MG63 (cell line): Measurements from ENCODE around the gene ZNF622. TPM values are rescaled to one million over a fixed set of nuclear protein-coding genes. Genes with fewer than 3 reads are reported as not detected.
"Not testable (repeated sequence)": the region's sequence is repeated elsewhere in the genome, so short reads cannot be mapped to it uniquely, and the experiment has no call there.

Experiments
- DNase-seq: peaks from one replicate; pipeline ENCODE4 v3.0.0-alpha.2; 2020
- H3K27me3 ChIP-seq: fragments of 250-450 bp; sonication (Bioruptor Pico); 2 replicates; pipeline ENCODE4 v1.5.1; 2020; ENCODE audit warnings: mild to moderate bottlenecking, moderate library complexity
- H3K36me3 ChIP-seq: fragments of 250-450 bp; sonication (Bioruptor Pico); 2 replicates; pipeline ENCODE4 v1.5.1; 2020; ENCODE audit warnings: mild to moderate bottlenecking, moderate library complexity
- H3K4me3 ChIP-seq: fragments of 250-450 bp; sonication (Bioruptor Pico); 2 replicates; pipeline ENCODE4 v1.5.1; 2020; ENCODE audit warnings: mild to moderate bottlenecking, moderate library complexity
- H3K9me3 ChIP-seq: fragments of 250-450 bp; sonication (Bioruptor Pico); 2 replicates; pipeline ENCODE4 v1.5.1; 2020; ENCODE audit warnings: mild to moderate bottlenecking, moderate library complexity
- total RNA-seq: library from RNA; depleted of rRNA; stranded (reverse); fragments of >200 nt; shearing (Covaris generic); gene quantifications from 2 replicates; pipeline ENCODE4 v1.2.3, GENCODE V29; 2014; ENCODE audit warnings: low replicate concordance

ZNF622 gene
- total RNA-seq, 1 experiment from 2014 or later = 89.1 TPM

GRCh38 chr5:16456103-16456832, 9.3 kb downstream of the ZNF622 start:
- Histone ChIP-seq H3K9me3 (no peaks in the 10 kb centered on the region), H3K27me3 (no peaks in the 10 kb centered on the region), H3K4me3 (no peak overlapping the region), H3K36me3 (peaks cover 94% of the 10 kb centered on the region)
- DNase-seq = peak; percentile 33

GRCh38 chr5:16455668-16456067, 9.9 kb downstream of the ZNF622 start:
- no peak for DNase-seq
- no peaks in the 10 kb centered on the region for H3K27me3 ChIP-seq
- no peaks in the 10 kb centered on the region for H3K9me3 ChIP-seq
- no peak overlapping the region for H3K4me3 ChIP-seq
- H3K36me3 ChIP-seq = peaks cover 94% of the 10 kb centered on the region

GRCh38 chr5:16454686-16455085, 10.9 kb downstream of the ZNF622 start:
- no peaks in the 10 kb centered on the region for H3K27me3 ChIP-seq
- H3K9me3 ChIP-seq = no peaks in the 10 kb centered on the region
- H3K4me3 ChIP-seq = no peak overlapping the region
- no peak for DNase-seq
- peaks cover 94% of the 10 kb centered on the region for H3K36me3 ChIP-seq

GRCh38 chr5:16453609-16454008, 12.0 kb downstream of the ZNF622 start:
- peaks cover 93% of the 10 kb centered on the region for H3K36me3 ChIP-seq
- no peaks in the 10 kb centered on the region for H3K9me3 ChIP-seq
- no peak overlapping the region for H3K4me3 ChIP-seq
- H3K27me3 ChIP-seq = no peaks in the 10 kb centered on the region
- no peak for DNase-seq

- H3K27me3 ChIP-seq = no peaks in the 10 kb centered on the region
- peaks cover 80% of the 10 kb centered on the region for H3K36me3 ChIP-seq
- H3K4me3 ChIP-seq = no peak overlapping the region
- H3K9me3 ChIP-seq = no peaks in the 10 kb centered on the region
- no peak for DNase-seq
Measured at GRCh38 chr5:16450163-16450562, 15.4 kb downstream of the ZNF622 start.

GRCh38 chr5:16446993-16447392, 18.6 kb downstream of the ZNF622 start:
- Histone ChIP-seq H3K36me3 (peaks cover 55% of the 10 kb centered on the region), H3K27me3 (no peaks in the 10 kb centered on the region), H3K4me3 (no peak overlapping the region), H3K9me3 (no peaks in the 10 kb centered on the region)
- DNase-seq = peak; percentile 17

- Histone ChIP-seq H3K27me3 (peaks cover 14% of the 10 kb centered on the region), H3K4me3 (no peak overlapping the region), H3K9me3 (no peaks in the 10 kb centered on the region)
Measured at GRCh38 chr5:16437977-16438376, 27.6 kb downstream of the ZNF622 start.

GRCh38 chr5:16436065-16436682, 29.4 kb downstream of the ZNF622 start:
- H3K36me3 ChIP-seq, H3K4me3 ChIP-seq, H3K9me3 ChIP-seq, DNase-seq: not testable (repeated sequence)
- peaks cover 30% of the 10 kb centered on the region for H3K27me3 ChIP-seq

More at GRCh38 chr5:16437977-16438376, 27.6 kb downstream of the ZNF622 start:
- H3K36me3 ChIP-seq = no peaks in the 10 kb centered on the region
- no peak for DNase-seq

GRCh38 chr5:16431490-16431889, 34.1 kb downstream of the ZNF622 start:
- H3K4me3 ChIP-seq = no peak overlapping the region
- no peak for DNase-seq
- peaks cover 45% of the 10 kb centered on the region for H3K27me3 ChIP-seq
- no peaks in the 10 kb centered on the region for H3K9me3 ChIP-seq
- H3K36me3 ChIP-seq = no peaks in the 10 kb centered on the region

GRCh38 chr5:16430349-16431089, 35.1 kb downstream of the ZNF622 start:
- DNase-seq = no peak
- Histone ChIP-seq H3K4me3 (no peak overlapping the region), H3K27me3 (peaks cover 45% of the 10 kb centered on the region), H3K9me3 (no peaks in the 10 kb centered on the region), H3K36me3 (no peaks in the 10 kb centered on the region)

- Histone ChIP-seq H3K36me3 (no peaks in the 10 kb centered on the region), H3K9me3 (no peaks in the 10 kb centered on the region), H3K27me3 (peaks cover 35% of the 10 kb centered on the region), H3K4me3 (no peak overlapping the region)
- DNase-seq = no peak
Measured at GRCh38 chr5:16428359-16428758, 37.2 kb downstream of the ZNF622 start.

- no peaks in the 10 kb centered on the region for H3K9me3 ChIP-seq
- no peak overlapping the region for H3K4me3 ChIP-seq
- H3K27me3 ChIP-seq = peaks cover 31% of the 10 kb centered on the region
- no peak for DNase-seq
- H3K36me3 ChIP-seq = no peaks in the 10 kb centered on the region
Measured at GRCh38 chr5:16427587-16427986, 38.0 kb downstream of the ZNF622 start.

GRCh38 chr5:16418471-16418922, 47.1 kb downstream of the ZNF622 start:
- no peak for DNase-seq
- Histone ChIP-seq H3K27me3 (peaks cover 31% of the 10 kb centered on the region), H3K36me3 (no peaks in the 10 kb centered on the region), H3K4me3 (no peak overlapping the region), H3K9me3 (no peaks in the 10 kb centered on the region)

- peaks cover 31% of the 10 kb centered on the region for H3K27me3 ChIP-seq
- H3K36me3 ChIP-seq = no peaks in the 10 kb centered on the region
- no peak for DNase-seq
- H3K4me3 ChIP-seq = no peak overlapping the region
- no peaks in the 10 kb centered on the region for H3K9me3 ChIP-seq
Measured at GRCh38 chr5:16417398-16418074, 48.1 kb downstream of the ZNF622 start.

GRCh38 chr5:16414861-16415260, 50.7 kb downstream of the ZNF622 start:
- H3K4me3 ChIP-seq = no peak overlapping the region
- H3K36me3 ChIP-seq = no peaks in the 10 kb centered on the region
- no peaks in the 10 kb centered on the region for H3K9me3 ChIP-seq
- H3K27me3 ChIP-seq = peaks cover 31% of the 10 kb centered on the region
- no peak for DNase-seq

GRCh38 chr5:16413166-16413860, 52.3 kb downstream of the ZNF622 start:
- Histone ChIP-seq H3K36me3 (no peaks in the 10 kb centered on the region), H3K4me3 (no peak overlapping the region), H3K9me3 (no peaks in the 10 kb centered on the region), H3K27me3 (peaks cover 24% of the 10 kb centered on the region)
- no peak for DNase-seq
